Neural crest cell (in vitro differentiated cells): ENCODE data around the gene RRAD. TPM values are rescaled to one million over a fixed set of nuclear protein-coding genes. Genes with fewer than 3 reads are reported as not detected.

Source experiments
- DNase-seq: peaks from one replicate; pipeline ENCODE4 v3.0.0; 2021; ENCODE audit warnings: low read depth, mixed read lengths, low spot score
- H3K27ac Mint-ChIP-seq: one replicate; pipeline ENCODE4 v1.8.0; 2021; ENCODE audit warnings: mild to moderate bottlenecking, mixed read lengths; ENCODE audit not compliant: unreplicated experiment
- H3K27me3 Mint-ChIP-seq: 2 replicates; pipeline ENCODE4 v1.8.0; 2021; ENCODE audit warnings: low read depth, mild to moderate bottlenecking, mixed read lengths
- H3K36me3 Mint-ChIP-seq: 2 replicates; pipeline ENCODE4 v1.8.0; 2021; ENCODE audit warnings: low read depth, mild to moderate bottlenecking, mixed read lengths
- H3K4me1 Mint-ChIP-seq: 2 replicates; pipeline ENCODE4 v1.8.0; 2021; ENCODE audit warnings: mixed read lengths
- H3K4me3 Mint-ChIP-seq: one replicate; pipeline ENCODE4 v1.8.0; 2021; ENCODE audit warnings: mild to moderate bottlenecking, mixed read lengths
- H3K9me3 Mint-ChIP-seq: 2 replicates; pipeline ENCODE4 v1.8.0; 2021; ENCODE audit warnings: mixed read lengths
- CTCF ChIP-seq: fragments of 200-600 bp; sonication (generic); conservative IDR thresholded peaks from 2 replicates; pipeline ENCODE4 v1.5.0; 2021; ENCODE audit warnings: antibody characterized with exemption, mild to moderate bottlenecking
- total RNA-seq: library from RNA; stranded (reverse); gene quantifications from 2 replicates; pipeline ENCODE4 v1.2.1, GENCODE V29; 2021

The RRAD gene
- total RNA-seq, 1 donor from 2014 or later = 0.54 TPM

- no peak overlapping the region for H3K4me3 Mint-ChIP-seq
- H3K27me3 Mint-ChIP-seq = no peaks in the 10 kb centered on the region
- H3K27ac Mint-ChIP-seq = no peak overlapping the region
- DNase-seq = no peak
- no peaks in the 10 kb centered on the region for H3K36me3 Mint-ChIP-seq
- peaks cover 7% of the 10 kb centered on the region for H3K4me1 Mint-ChIP-seq
- no peaks in the 10 kb centered on the region for H3K9me3 Mint-ChIP-seq
- no peak for TF ChIP-seq CTCF
Measured at GRCh38 chr16:66902648-66903543, 22.4 kb downstream of the RRAD start.

DNA sequence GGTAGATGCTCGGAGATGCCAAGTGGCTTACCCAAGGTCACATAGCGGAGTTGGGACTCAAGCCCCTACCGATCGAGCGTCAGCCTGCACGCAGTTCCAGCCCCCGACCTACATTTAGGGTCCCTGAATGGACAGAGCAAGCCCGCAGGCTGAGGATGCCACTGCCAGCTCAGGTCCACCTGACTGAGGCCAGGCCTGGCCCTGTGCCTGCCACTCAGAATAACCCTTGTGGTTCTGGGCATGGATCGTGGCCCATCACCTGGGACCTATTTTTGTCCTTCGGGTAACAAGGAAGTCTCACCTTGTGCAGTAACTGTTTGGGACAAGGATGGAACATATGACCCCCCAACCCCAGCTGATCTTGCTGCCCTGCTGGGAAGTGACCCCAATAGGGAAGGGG is 23.7 kb downstream of the RRAD start:
- DNase-seq = no peak
- no peaks in the 10 kb centered on the region for H3K27me3 Mint-ChIP-seq
- no peaks in the 10 kb centered on the region for H3K36me3 Mint-ChIP-seq
- TF ChIP-seq CTCF = no peak
- no peak overlapping the region for H3K27ac Mint-ChIP-seq
- no peak overlapping the region for H3K4me3 Mint-ChIP-seq
- H3K4me1 Mint-ChIP-seq = peaks cover 7% of the 10 kb centered on the region
- no peaks in the 10 kb centered on the region for H3K9me3 Mint-ChIP-seq

DNA sequence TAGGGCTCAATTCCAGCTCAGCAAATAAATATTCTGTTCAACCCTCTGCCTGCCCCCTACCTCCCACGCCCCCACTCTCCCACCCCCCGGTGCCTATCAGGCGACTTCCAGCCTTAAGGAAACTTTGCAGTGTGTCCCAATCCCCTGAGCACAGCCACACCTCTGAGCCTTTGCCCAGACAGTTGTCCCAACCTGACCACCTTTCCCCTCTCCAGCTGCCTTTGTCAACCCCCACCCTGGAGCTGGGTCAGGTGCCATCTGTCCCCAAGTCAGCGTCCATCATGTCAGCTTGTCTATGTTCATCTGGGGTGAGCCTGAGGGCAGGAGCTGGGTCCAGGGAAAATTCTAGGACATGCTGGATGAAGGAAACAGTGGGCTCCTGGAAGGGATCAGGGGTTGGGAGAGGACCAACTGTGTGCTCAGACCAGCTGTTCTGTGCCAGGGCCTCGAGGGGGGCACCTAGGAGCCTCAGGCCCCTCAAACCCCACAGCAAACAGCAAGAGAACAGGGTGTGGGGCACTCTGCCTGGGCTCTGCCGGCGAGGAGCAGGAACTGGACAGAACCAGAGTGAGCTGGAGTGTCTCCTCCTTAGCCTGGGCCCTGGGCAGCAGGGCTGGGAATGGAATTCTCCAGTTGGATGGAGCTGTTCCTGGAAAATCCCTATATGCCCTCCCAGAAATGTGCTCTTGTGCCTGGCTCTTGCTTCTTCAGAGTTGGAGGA is 24.5 kb downstream of the RRAD start:
- Mint-ChIP-seq H3K36me3 (no peaks in the 10 kb centered on the region), H3K27ac (no peak overlapping the region), H3K4me1 (peaks cover 7% of the 10 kb centered on the region), H3K27me3 (no peaks in the 10 kb centered on the region), H3K4me3 (no peak overlapping the region), H3K9me3 (no peaks in the 10 kb centered on the region)
- no peak for TF ChIP-seq CTCF
- DNase-seq = no peak

GRCh38 chr16:66899945-66900710 is 25.2 kb downstream of the RRAD start:
- Mint-ChIP-seq H3K4me3 (no peak overlapping the region), H3K9me3 (no peaks in the 10 kb centered on the region), H3K36me3 (no peaks in the 10 kb centered on the region), H3K27ac (peak overlapping the region; percentile 87), H3K27me3 (no peaks in the 10 kb centered on the region), H3K4me1 (peaks cover 7% of the 10 kb centered on the region)
- DNase-seq = no peak
- no peak for TF ChIP-seq CTCF

DNA sequence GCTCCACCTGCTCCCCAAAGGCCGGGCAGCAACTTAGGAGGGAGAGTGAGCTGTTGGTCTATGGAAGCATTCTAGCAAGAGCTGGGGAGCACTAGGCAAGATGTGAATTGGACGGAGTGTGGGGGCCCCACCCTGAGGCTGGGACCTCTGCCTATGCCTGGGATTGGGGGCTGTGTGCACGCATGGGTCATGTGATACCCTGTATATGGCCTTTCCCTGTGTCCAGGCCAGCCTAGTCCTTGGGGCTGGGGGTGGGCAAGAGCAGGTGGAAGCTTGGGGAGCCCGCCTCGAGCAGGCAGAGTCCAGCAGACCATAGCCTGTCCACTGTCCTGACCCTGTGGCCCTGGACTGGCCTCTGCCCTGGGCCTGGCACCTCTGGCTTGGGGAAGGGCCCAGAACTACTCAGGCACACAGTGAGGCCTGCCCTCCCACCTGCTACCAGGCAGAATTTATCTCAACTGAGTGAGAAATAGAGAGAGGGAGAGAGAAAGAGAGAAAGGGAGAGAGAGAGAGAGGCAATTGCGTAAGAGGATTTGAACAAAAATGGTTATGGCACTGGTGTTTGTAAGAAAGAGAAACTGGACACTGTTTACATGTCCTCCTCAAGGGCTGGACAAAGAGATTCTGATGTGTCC is 25.9 kb downstream of the RRAD start:
- no peak overlapping the region for H3K4me3 Mint-ChIP-seq
- H3K27ac Mint-ChIP-seq = peak overlapping the region; percentile 4
- DNase-seq = no peak
- no peaks in the 10 kb centered on the region for H3K27me3 Mint-ChIP-seq
- TF ChIP-seq CTCF = no peak
- peaks cover 7% of the 10 kb centered on the region for H3K4me1 Mint-ChIP-seq
- no peaks in the 10 kb centered on the region for H3K36me3 Mint-ChIP-seq
- no peaks in the 10 kb centered on the region for H3K9me3 Mint-ChIP-seq
